ENCODE measurements around the gene PTPRA. TPM values are rescaled to one million over a fixed set of nuclear protein-coding genes. Genes with fewer than 3 reads are reported as not detected.

Gene PTPRA
- total RNA-seq, 4 donors from 2014 or later = 80.6 to 121 (median 97.1) TPM

GRCh38 chr20:2889209-2889608 is 15.9 kb downstream of the PTPRA start:
- intact Hi-C loops (cut with DNase I; ENCODE audit: low total_unique reads) = no loop called here
- DNase-seq = no peak

GRCh38 chr20:2889797-2890196 is 16.5 kb downstream of the PTPRA start:
- H3K4me1 ChIP-seq = no peaks in the 10 kb centered on the region
- H3K9me3 ChIP-seq = no peaks in the 10 kb centered on the region
- intact Hi-C loops (cut with DNase I; ENCODE audit: low total_unique reads) = no loop called here
- TF ChIP-seq POLR2A (IDR thresholded peaks at IDR 0.05) = no peak
- TF ChIP-seq CTCF (IDR thresholded peaks at IDR 0.05) = no peak
- no peaks in the 10 kb centered on the region for H3K36me3 ChIP-seq
- H3K4me3 ChIP-seq = no peak overlapping the region
- no peak for DNase-seq
- no peaks in the 10 kb centered on the region for H3K27me3 ChIP-seq
- H3K27ac ChIP-seq = no peak overlapping the region

More at GRCh38 chr20:2889209-2889608, 15.9 kb downstream of the PTPRA start:
- Histone ChIP-seq H3K4me1 (no peaks in the 10 kb centered on the region), H3K4me3 (no peak overlapping the region), H3K27ac (no peak overlapping the region), H3K36me3 (no peaks in the 10 kb centered on the region), H3K9me3 (no peaks in the 10 kb centered on the region), H3K27me3 (no peaks in the 10 kb centered on the region)
- TF ChIP-seq CTCF (IDR thresholded peaks at IDR 0.05) (no peak), POLR2A (IDR thresholded peaks at IDR 0.05) (no peak)

GRCh38 chr20:2890742-2891141 is 17.5 kb downstream of the PTPRA start:
- TF ChIP-seq POLR2A (IDR thresholded peaks at IDR 0.05) (no peak), CTCF (IDR thresholded peaks at IDR 0.05) (no peak)
- no peaks in the 10 kb centered on the region for H3K4me1 ChIP-seq
- intact Hi-C loops (cut with DNase I; ENCODE audit: low total_unique reads) = no loop called here
- DNase-seq = no peak
- H3K4me3 ChIP-seq = no peak overlapping the region
- H3K27me3 ChIP-seq = no peaks in the 10 kb centered on the region
- no peaks in the 10 kb centered on the region for H3K36me3 ChIP-seq
- no peaks in the 10 kb centered on the region for H3K9me3 ChIP-seq
- H3K27ac ChIP-seq = no peak overlapping the region

GRCh38 chr20:2891343-2891742 is 18.1 kb downstream of the PTPRA start:
- TF ChIP-seq CTCF (IDR thresholded peaks at IDR 0.05) = no peak
- no peak for TF ChIP-seq POLR2A (IDR thresholded peaks at IDR 0.05)
- H3K4me3 ChIP-seq = no peak overlapping the region
- no peak for DNase-seq
- intact Hi-C loops (cut with DNase I; ENCODE audit: low total_unique reads) = no loop called here
- no peak overlapping the region for H3K27ac ChIP-seq
- H3K36me3 ChIP-seq = no peaks in the 10 kb centered on the region
- H3K4me1 ChIP-seq = no peaks in the 10 kb centered on the region
- H3K27me3 ChIP-seq = no peaks in the 10 kb centered on the region
- H3K9me3 ChIP-seq = no peaks in the 10 kb centered on the region

- Histone ChIP-seq H3K4me3 (no peak overlapping the region), H3K27me3 (no peaks in the 10 kb centered on the region), H3K27ac (no peak overlapping the region), H3K4me1 (no peaks in the 10 kb centered on the region), H3K36me3 (no peaks in the 10 kb centered on the region), H3K9me3 (no peaks in the 10 kb centered on the region)
- no peak for TF ChIP-seq CTCF (IDR thresholded peaks at IDR 0.05)
- TF ChIP-seq POLR2A (IDR thresholded peaks at IDR 0.05) = no peak
- no peak for DNase-seq
- intact Hi-C loops (cut with DNase I; ENCODE audit: low total_unique reads) = no loop called here
Measured at GRCh38 chr20:2892376-2892775, 19.1 kb downstream of the PTPRA start.

Measured in uterus (tissue), 4 donors.